GM12878 (cell line): ENCODE results near the gene XDH. TPM values are rescaled to one million over a fixed set of nuclear protein-coding genes. Genes with fewer than 3 reads are reported as not detected.

ENCODE experiments used
- ATAC-seq: fragments of 200-7000 bp; cut with Tn5 transposase; 3 replicates; pipeline ENCODE4 v1.9.1; 2020; ENCODE audit warnings: mild to moderate bottlenecking, moderate library complexity
- BruUV-seq: library from RNA; stranded (reverse); fragments of 400-500 nt; replicated peaks from 2 replicates; lab custom pipeline; 2021; lab: Mats Ljungman, UMichigan
- CTCF ChIA-PET: fragments of 300-600 bp; sonication (Branson Sonifier 250); formaldehyde crosslinking; extraction: SDS; loops from one replicate; lab custom pipeline; 2021; ENCODE audit warnings: inconsistent platforms; lab: Yijun Ruan, JAX
- POLR2A ChIA-PET: fragments of 350-600 bp; formaldehyde crosslinking; extraction: SDS; loops from one replicate; lab custom pipeline; 2021; ENCODE audit warnings: inconsistent platforms; lab: Charles Lee
- RAD21 ChIA-PET: fragments of 300-600 bp; sonication (Branson Sonifier 250); formaldehyde crosslinking; loops from one replicate; lab custom pipeline; 2023; ENCODE audit warnings: antibody characterized with exemption; ENCODE audit not compliant: unreplicated experiment; lab: Charles Lee
- SMC1A ChIA-PET: fragments of 300-600 bp; sonication (Branson Sonifier 250); formaldehyde crosslinking; loops from one replicate; lab custom pipeline; 2023; ENCODE audit not compliant: unreplicated experiment, uncharacterized antibody; lab: Charles Lee
- DNase-seq: peaks from one replicate; pipeline ENCODE4 v3.0.0-alpha.2; 2011; ENCODE audit warnings: low read depth, low spot score
- FAIRE-seq: peaks from 3 replicates; lab custom pipeline; 2011; peaks lifted over from hg19 to GRCh38; lab: Jason Lieb, UNC
- H2AFZ ChIP-seq: 2 replicates; pipeline ENCODE4 v1.6.0; 2011; ENCODE audit warnings: low read depth, low read length, control low read depth; ENCODE audit not compliant: control insufficient read depth
- H3K27ac ChIP-seq: 2 replicates; pipeline ENCODE4 v1.5.1; 2011; ENCODE audit warnings: control low read depth; ENCODE audit not compliant: control insufficient read depth, insufficient read depth
- H3K27me3 ChIP-seq, 2 experiments: replicated peaks in 1 of 2; 2 replicates each; pipeline versions ENCODE4 v1.6.0 to v1.6.1; 2011; ENCODE audit warnings: low read length in 1 of 2; ENCODE audit not compliant: control insufficient read depth in 2 of 2, insufficient read depth in 2 of 2
- H3K36me3 ChIP-seq, 2 experiments: 2 replicates each; pipeline ENCODE4 v1.5.1; 2011; ENCODE audit warnings: low read length in 1 of 2; ENCODE audit not compliant: control insufficient read depth in 2 of 2, insufficient read depth in 2 of 2
- H3K4me1 ChIP-seq: 2 replicates; pipeline ENCODE4 v1.6.1; 2011; ENCODE audit warnings: mild to moderate bottlenecking, low read length, moderate library complexity, mixed read lengths; ENCODE audit not compliant: control insufficient read depth, insufficient read depth
- H3K4me2 ChIP-seq: 2 replicates; pipeline ENCODE4 v1.6.0; 2011; ENCODE audit warnings: control low read depth; ENCODE audit not compliant: control insufficient read depth, insufficient read depth
- H3K4me3 ChIP-seq: fragments of 200-600 bp; sonication (generic); 2 replicates; pipeline ENCODE4 v1.5.1; 2016
- H3K79me2 ChIP-seq: 2 replicates; pipeline ENCODE4 v1.6.0; 2011; ENCODE audit warnings: low read length; ENCODE audit not compliant: control insufficient read depth, insufficient read depth
- H3K9ac ChIP-seq: 2 replicates; pipeline ENCODE4 v1.8.0; 2011; ENCODE audit warnings: low read length, control low read depth, mixed read lengths; ENCODE audit not compliant: control insufficient read depth, insufficient read depth
- H3K9me3 ChIP-seq: replicated peaks from 3 replicates; pipeline ENCODE4 v1.5.1; 2011; ENCODE audit warnings: mild to moderate bottlenecking, low read length; ENCODE audit not compliant: control insufficient read depth, insufficient read depth
- H4K20me1 ChIP-seq: 2 replicates; pipeline ENCODE4 v1.6.0; 2011; ENCODE audit not compliant: control insufficient read depth, insufficient read depth
- CUX1 ChIP-seq: IDR thresholded peaks from 2 replicates; pipeline ENCODE4 v1.6.1; 2012; ENCODE audit warnings: improper control_type of control experiment, low read depth, low read length; ENCODE audit not compliant: insufficient replicate concordance
- ETV6 ChIP-seq, 2 experiments: fragments of 450-650 bp in 1 of 2; IDR thresholded peaks in 1 of 2; conservative IDR thresholded peaks in 1 of 2; 2 replicates each; pipeline ENCODE4 v1.6.1; 2014; ENCODE audit warnings: antibody characterized with exemption in 1 of 2, borderline replicate concordance in 1 of 2, low read depth in 1 of 2, mild to moderate bottlenecking in 1 of 2, moderate library complexity in 1 of 2
- NFIC ChIP-seq: IDR thresholded peaks from 2 replicates; pipeline ENCODE4 v1.6.1; 2012; ENCODE audit warnings: low read depth, mild to moderate bottlenecking, inconsistent platforms, low read length, moderate library complexity
- POU2F2 ChIP-seq: IDR thresholded peaks from 3 replicates; pipeline ENCODE4 v1.6.1; 2011; ENCODE audit warnings: low read depth, mild to moderate bottlenecking, low read length, borderline replicate concordance
- SMAD1 ChIP-seq: fragments of 450-650 bp; IDR thresholded peaks from 2 replicates; pipeline ENCODE4 v1.6.1; 2018; ENCODE audit warnings: mild to moderate bottlenecking, low read depth; ENCODE audit not compliant: partially characterized antibody
- YY1 ChIP-seq: IDR thresholded peaks from 2 replicates; pipeline ENCODE4 v1.6.1; 2011; ENCODE audit warnings: low read depth, mild to moderate bottlenecking, low read length
- ZBTB4 ChIP-seq: fragments of 450-650 bp; formaldehyde crosslinking; IDR thresholded peaks from 2 replicates; pipeline ENCODE4 v1.4.0; 2022; ENCODE audit warnings: mild to moderate bottlenecking, moderate library complexity
- WGBS: methylation state at CpG from one replicate; pipeline ENCODE4 v1.1.6; 2016; ENCODE audit warnings: low lambda C conversion rate; ENCODE audit not compliant: insufficient replicate concordance, insufficient coverage; ENCODE audit errors: missing lambda C conversion rate; 5-methylcytosine and 5-hydroxymethylcytosine counted together
- in situ Hi-C: fragments of 300-500 bp; cut with MboI; formaldehyde crosslinking; loops from 9 replicates; pipeline ENCODE4 v1.14.3; 2018; ENCODE audit warnings: mixed read lengths
- intact Hi-C: fragments of 100-400 bp; cut with micrococcal nuclease; formaldehyde crosslinking; loops from one replicate; pipeline ENCODE4 v1.14.2; 2022; ENCODE audit not compliant: unreplicated experiment
- polyA plus RNA-seq, 11 experiments: library from polyadenylated mRNA; depleted of rRNA in 4 of 11; unstranded in 6 of 11; stranded (reverse) in 5 of 11; fragments of >200 nt; fragmentation: Nextera tagmentation in 4 of 11; fragmentation: Illumina TruSeq in 1 of 11; extraction: Ambion mirVana in 4 of 11; extraction: Trizol in 1 of 11; gene quantifications; 1 replicate in 1 of 11; 2 replicates in 10 of 11; pipeline versions ENCODE4 v1.2.1 to v1.2.3, GENCODE V29; 2011 to 2016; ENCODE audit warnings: inconsistent platforms in 2 of 11, missing spikeins in 2 of 11, low read depth in 1 of 11
- total RNA-seq, 4 experiments: library from RNA; depleted of rRNA in 3 of 4; stranded (reverse); fragments of >200 nt in 3 of 4; fragmentation: Illumina TruSeq in 1 of 4; extraction: Trizol in 1 of 4; gene quantifications; 2 replicates each; pipeline versions ENCODE4 v1.2.1 to v1.2.3, GENCODE V29; 2013 to 2021
- TF ChIP-seq, protein P1 (sequence below): fragments of 450-650 bp; formaldehyde crosslinking; IDR thresholded peaks from 2 replicates; pipeline ENCODE4 v1.5.0; 2022; ENCODE audit warnings: mild to moderate bottlenecking, missing genetic modification characterization

Gene XDH
- total and polyA plus RNA-seq, 10 of the 15 experiments (the other 5 are each of a cell fraction or from before 2014, with no cell fraction given) = 0.01 TPM; not detected in 9

DNA sequence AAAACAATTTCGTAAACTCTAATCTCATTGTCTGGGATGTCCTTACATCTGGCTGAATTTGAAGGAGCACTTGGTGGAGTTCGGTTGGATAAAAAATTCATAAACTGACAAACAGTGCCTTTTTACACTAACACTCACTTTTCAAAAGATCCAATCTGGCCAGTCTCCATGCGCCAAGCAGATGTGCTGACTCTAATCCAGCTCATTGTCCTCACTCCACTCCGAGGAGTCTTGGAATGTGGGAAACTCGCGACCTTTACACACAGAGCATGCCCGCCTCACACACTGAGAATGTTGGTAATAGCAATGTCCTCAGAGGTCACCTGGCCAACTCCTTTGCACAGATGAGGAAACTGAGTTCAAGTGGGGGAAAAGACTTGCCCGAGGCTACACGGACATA lies 66.8 kb downstream of the XDH start (continued):
- TF ChIP-seq SMAD1 (no peak), YY1 (no peak), NFIC (no peak), POU2F2 (no peak)
- TF ChIP-seq, protein P1, sequence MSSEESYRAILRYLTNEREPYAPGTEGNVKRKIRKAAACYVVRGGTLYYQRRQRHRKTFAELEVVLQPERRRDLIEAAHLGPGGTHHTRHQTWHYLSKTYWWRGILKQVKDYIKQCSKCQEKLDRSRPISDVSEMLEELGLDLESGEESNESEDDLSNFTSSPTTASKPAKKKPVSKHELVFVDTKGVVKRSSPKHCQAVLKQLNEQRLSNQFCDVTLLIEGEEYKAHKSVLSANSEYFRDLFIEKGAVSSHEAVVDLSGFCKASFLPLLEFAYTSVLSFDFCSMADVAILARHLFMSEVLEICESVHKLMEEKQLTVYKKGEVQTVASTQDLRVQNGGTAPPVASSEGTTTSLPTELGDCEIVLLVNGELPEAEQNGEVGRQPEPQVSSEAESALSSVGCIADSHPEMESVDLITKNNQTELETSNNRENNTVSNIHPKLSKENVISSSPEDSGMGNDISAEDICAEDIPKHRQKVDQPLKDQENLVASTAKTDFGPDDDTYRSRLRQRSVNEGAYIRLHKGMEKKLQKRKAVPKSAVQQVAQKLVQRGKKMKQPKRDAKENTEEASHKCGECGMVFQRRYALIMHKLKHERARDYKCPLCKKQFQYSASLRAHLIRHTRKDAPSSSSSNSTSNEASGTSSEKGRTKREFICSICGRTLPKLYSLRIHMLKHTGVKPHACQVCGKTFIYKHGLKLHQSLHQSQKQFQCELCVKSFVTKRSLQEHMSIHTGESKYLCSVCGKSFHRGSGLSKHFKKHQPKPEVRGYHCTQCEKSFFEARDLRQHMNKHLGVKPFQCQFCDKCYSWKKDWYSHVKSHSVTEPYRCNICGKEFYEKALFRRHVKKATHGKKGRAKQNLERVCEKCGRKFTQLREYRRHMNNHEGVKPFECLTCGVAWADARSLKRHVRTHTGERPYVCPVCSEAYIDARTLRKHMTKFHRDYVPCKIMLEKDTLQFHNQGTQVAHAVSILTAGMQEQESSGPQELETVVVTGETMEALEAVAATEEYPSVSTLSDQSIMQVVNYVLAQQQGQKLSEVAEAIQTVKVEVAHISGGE (CRISPR knock-in tag) = no peak

DNA sequence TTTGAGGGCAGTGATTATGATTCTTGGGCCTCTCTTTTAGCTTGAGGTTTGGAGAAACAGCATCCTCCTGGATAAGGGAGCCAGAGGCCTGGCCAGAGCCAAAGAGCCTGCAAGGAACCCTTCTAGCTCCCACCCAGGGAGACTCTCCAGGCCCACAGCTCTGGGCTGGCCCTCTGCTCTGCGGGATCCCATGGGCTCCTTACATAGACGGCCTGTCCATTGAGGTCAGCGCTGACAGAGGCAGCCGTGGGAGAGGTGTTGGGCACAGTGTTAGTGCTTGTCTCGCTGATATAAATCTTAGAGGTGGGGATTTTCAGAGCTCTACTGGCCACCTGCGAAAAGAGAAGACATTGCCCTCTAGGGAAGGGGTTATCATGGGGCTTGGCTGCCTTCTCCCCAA lies 67.2 kb downstream of the XDH start:
- no peaks in the 10 kb centered on the region for H3K79me2 ChIP-seq
- BruUV-seq = no TSS peak
- no peak overlapping the region for H3K4me2 ChIP-seq
- FAIRE-seq (no peak), ATAC-seq (no peak), DNase-seq (no peak)
- H3K4me1 ChIP-seq = no peaks in the 10 kb centered on the region
- H3K9ac ChIP-seq = no peak overlapping the region
- no peak overlapping the region for H3K4me3 ChIP-seq
- no peak overlapping the region for H3K27ac ChIP-seq
- in situ Hi-C loops = no loop called here
- H3K9me3 ChIP-seq = no peaks in the 10 kb centered on the region
- intact Hi-C loops = no loop called here
- WGBS = 23% methylated on average over 6 of the region's 6 CpGs
- ChIA-PET RAD21 (no interaction called here), SMC1A (interaction anchor here (1.1 kb wide), 1 partner anchor 486 kb away, joined by 4 read pairs; no protein-coding TSS in a partner anchor), POLR2A (no interaction called here), CTCF (interaction anchor here (1.3 kb wide), 1 partner anchor 13 kb away, joined by 6 read pairs; no protein-coding TSS in a partner anchor)
- TF ChIP-seq ZBTB4 (CRISPR knock-in tag) (no peak), ETV6 (conservative IDR thresholded peaks at IDR 0.05 in 1 of 2, IDR thresholded peaks at IDR 0.05 in 1 of 2; ENCODE audit: borderline replicate concordance in 1 of 2, low read depth in 1 of 2) (no peak), CUX1 (no peak)
- no peaks in the 10 kb centered on the region for H3K36me3 ChIP-seq
- no peaks in the 10 kb centered on the region; a peak in 1 of 4 replicates for H3K27me3 ChIP-seq
- no peak overlapping the region for H2AFZ ChIP-seq
- H4K20me1 ChIP-seq = no peaks in the 10 kb centered on the region
